Measurements from ENCODE around the gene PNPLA2.
A peak's percentile ranks its signal among the peaks of the same experiment; 100 is the strongest.

Gene PNPLA2

DNA sequence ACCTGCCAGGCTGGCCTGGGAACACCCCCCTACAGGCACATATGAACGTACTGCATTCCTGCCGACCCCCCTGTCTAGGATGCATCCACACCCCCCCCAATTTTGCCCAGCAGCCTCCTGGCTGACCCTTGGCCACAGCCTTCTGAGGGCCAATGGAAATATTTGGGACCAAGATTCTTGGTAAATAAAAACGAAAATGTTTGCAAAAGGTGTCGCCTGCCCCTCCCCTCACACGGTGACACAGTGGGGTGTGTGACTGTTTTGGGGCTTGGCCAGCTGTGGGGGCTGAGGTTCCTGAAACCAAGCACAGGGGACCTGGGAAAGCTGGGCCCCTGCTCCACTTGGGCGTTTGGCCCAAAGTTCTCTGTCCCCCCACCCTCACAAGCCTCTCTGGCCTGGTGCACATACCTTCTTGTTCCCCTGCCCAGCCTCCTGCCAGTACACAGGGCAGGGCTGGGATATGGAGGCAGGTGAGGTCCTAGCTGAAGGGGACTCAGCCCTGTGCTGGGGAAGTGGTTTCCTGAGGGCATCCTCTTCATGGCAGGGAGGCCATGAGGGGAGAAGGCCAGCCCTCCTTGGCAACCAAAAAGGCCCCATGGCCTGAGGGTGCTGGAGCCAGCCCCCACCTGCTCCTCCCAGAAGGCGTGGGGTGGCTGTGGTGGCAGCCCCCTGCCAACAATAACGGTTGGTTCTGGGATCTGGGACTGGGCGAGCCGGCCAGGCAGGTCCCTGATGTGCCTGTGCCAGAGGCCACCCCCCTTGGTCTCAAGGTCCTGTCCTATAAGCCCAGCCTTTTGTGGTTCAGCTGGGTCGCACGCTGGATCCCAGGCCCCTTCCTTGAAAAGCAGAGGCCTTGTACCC lies 6.9 kb downstream of the PNPLA2 start:
- in situ Hi-C loops (cut with HindIII; ENCODE audit: low pct_ligation_motif_present, low pct_unique_long_range_greater_than_20kb, low sequenced_read_pairs), result no loop called here
- DNase-seq, result no peak

DNA sequence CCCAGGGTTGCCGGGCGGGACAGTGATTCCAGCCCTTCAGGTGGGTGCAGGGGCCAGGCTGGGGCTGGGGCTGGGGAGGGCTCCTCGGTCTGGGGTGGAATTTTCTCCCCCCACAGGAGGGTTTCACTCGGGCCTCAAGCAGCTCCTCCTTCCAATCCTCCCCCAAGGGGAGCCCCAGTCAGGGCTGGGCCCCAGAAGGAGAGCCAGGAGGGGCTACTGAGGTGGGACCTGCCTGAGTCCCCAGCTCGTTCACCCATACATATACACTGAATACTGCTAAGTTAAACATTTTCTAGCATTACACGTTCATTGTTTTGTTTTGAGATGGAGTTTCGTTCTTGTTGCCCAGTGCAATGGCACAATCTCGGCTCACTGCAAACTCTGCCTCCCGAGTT lies 7.5 kb downstream of the PNPLA2 start:
- DNase-seq, result no peak
- in situ Hi-C loops (cut with HindIII; ENCODE audit: low pct_ligation_motif_present, low pct_unique_long_range_greater_than_20kb, low sequenced_read_pairs), result no loop called here

DNA sequence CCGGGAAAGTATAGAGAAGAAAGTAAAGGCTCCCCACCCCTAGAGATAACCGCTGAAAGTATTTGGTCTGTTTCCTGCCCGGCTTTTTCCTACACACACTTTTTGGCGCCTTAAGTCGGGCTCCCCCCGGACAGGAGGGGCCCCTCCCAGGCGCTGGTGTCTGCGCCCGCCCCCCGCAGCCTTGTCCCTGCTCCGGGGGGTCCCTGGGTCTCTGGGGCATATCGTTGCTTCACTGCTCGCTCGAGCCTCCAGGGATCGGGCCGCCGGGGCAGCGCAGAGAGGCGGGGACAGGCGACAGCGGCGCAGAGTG lies 8.1 kb downstream of the PNPLA2 start:
- in situ Hi-C loops (cut with HindIII; ENCODE audit: low pct_ligation_motif_present, low pct_unique_long_range_greater_than_20kb, low sequenced_read_pairs), result no loop called here
- no peak for DNase-seq

DNA sequence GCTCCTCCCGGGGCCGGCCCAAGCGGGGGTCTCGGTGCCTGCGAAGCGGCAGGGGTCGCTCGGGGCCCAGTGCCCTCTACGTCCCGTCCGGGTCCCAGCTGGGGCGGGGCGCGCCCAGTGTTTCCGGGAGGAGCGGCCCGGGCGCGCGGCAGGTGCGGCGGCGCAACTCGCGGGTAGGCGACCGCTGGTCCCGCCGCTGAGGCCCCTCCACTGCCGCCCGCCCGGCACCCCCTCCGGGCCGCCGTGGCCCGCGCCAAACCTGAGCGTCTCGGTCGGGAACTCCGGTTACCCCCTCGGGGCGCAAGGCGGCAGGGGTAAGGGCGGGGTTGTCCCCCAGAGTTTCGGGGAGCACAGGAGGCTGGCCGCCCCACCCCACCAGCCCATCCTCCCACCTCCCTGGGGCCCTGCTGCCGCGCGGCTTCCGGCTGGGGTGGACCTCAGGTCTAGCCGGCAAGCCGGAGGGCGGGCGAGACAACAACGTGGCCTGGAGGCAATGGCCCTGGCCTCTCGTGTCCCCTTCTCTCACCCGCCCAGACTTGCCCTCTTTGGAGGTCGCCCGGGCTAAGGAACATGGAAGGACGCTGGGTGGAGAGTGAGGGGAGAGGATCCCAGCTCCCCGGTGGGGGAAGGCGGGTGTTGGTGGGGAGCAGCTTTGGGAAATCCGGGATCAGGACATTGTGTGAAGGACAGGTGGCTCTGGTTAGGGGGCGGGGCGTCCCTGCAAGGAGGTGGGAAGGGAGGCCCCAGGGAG lies 8.6 kb downstream of the PNPLA2 start:
- in situ Hi-C loops (cut with HindIII; ENCODE audit: low pct_ligation_motif_present, low pct_unique_long_range_greater_than_20kb, low sequenced_read_pairs), result no loop called here
- no peak for DNase-seq

DNA sequence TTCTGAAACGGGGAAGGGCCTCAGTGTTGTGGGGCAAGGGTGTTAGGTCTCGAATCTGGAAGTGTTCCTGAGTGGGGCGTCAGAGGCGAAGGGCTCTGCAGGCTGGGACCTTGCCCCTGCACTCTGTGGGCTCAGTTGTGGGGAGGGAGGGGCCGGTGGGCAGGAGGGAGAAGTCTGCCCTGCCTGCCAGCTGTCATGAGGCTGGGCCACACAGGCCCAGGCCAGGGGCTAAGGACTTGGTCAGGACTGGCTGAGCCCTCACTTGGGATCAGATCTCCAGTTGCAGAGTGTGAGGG lies 9.1 kb downstream of the PNPLA2 start, which contains the start of gene CRACR2B:
Gene CRACR2B, plus strand, starts transcription at position 23 of the 296 bp plus-strand sequence. CDS start 689 bp downstream, outside the sequence.
- DNase-seq, result no peak
- in situ Hi-C loops (cut with HindIII; ENCODE audit: low pct_ligation_motif_present, low pct_unique_long_range_greater_than_20kb, low sequenced_read_pairs), result no loop called here

DNA sequence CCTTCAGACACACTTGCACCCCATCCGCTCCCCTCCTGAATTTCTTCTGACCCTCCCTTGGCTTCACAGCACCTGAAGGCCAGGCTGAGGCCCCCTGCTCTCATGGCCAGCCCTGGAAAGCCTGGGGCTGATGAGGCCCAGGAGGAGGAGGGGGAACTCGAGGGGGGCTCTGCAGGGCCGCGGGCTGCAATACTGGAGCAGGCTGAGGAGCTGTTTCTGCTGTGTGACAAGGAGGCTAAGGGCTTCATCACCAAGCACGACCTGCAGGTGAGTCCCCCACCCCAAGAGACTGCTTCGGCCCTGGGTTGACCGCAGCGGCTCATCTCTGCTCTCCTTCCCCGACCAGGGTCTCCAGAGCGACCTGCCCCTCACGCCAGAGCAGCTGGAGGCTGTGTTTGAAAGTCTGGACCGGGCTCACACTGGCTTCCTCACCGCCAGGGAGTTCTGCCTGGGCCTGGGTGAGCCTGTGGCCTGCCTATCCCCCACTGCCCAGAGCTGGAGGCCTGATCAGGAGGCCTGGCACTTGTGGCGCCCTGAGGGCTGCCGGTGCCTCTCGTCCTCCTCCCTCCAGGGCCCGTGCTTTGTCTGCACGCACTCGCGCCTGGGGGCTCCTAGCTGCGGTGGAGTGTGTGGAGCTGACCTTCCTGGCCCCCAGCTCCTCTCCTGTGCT lies 9.9 kb downstream of the PNPLA2 start:
- DNase-seq, result no peak
- in situ Hi-C loops (cut with HindIII; ENCODE audit: low pct_ligation_motif_present, low pct_unique_long_range_greater_than_20kb, low sequenced_read_pairs), result no loop called here

DNA sequence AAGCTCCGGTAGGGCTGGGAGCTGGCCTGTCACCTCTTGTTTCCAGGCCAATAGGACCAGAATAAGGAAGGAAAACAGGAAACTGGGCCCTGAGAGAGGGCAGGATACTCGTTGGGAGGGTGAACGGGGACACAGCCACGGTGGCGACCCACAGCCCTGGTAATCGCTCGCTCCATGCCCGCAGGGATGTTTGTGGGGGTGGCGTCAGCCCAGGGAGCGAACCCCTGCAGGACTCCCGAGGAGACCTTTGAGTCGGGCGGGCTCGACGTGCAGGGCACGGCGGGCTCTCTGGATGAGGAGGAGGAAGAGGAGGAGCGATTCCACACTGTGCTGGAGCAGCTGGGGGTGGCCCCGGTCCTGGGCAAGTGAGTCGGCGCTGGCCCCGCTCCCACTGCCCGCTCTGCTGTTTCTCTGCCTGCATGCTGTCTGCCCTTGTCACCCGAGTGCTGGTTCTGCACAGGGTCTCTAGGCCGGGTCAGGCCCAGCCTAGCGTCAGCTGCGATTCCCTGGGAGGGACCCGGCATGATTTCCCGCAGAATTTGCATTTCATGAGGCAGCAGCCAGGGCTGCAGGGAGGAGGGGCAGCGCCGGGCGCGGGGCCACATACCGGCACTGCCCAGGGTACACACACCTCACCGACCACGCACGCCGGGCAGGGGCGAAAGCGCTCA lies 10.6 kb downstream of the PNPLA2 start:
- DNase-seq, result no peak
- in situ Hi-C loops (cut with HindIII; ENCODE audit: low pct_ligation_motif_present, low pct_unique_long_range_greater_than_20kb, low sequenced_read_pairs), result no loop called here

DNA sequence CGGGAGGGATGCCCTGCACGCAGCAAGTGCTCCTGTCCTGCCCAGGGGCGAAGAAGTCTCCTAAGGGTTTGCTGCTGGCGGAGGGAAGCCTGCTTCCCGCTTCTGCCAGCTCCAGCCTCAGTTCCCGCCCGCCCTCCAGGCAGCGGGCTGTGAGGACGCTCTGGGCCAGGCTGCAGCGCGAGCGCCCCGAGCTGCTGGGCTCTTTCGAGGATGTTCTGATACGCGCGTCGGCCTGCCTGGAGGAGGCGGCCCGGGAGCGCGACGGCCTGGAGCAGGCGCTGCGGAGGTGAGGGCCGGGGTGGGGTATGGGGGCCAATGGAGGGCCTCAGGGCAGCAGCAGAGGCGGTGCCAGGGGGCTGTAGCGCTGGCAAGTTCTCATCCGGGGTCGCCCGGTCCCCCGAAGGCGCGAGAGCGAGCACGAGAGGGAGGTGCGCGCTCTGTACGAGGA lies 11.2 kb downstream of the PNPLA2 start:
- in situ Hi-C loops (cut with HindIII; ENCODE audit: low pct_ligation_motif_present, low pct_unique_long_range_greater_than_20kb, low sequenced_read_pairs), result no loop called here
- DNase-seq, result no peak

DNA sequence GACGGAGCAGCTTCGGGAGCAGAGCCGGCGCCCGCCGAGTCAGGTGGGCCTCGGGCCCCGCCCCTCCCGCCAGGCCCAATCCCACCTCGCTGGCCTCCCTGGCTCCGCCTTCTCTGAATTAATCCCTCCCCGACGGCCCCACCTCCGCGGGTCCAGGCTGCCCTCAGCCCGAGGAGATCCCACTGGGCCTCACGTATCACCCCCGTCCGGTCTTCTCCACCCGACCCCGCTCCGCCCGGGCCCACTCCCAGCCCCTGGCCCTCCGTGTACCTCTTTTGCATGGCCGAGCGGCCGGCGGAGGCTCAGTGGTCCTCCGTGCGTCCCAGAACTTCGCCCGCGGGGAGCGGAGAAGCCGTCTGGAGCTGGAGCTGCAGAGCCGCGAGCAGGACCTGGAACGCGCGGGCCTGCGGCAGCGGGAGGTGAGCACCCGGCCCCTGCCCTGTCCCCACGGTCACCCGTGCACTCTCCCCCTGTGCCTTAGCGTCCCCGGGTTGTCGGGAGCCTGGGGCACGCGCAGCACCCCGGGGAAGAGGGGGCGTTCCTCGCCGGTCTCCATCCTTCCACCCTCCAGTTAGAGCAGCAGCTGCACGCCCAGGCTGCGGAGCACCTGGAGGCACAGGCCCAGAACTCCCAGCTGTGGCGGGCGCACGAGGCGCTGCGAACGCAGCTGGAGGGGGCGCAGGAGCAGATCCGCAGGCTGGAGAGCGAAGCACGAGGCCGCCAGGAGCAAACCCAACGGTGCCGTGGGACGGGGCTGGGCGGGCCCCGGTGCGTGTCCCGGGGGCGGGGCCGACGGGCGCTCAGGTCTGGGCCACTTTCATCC lies 11.8 kb downstream of the PNPLA2 start:
- in situ Hi-C loops (cut with HindIII; ENCODE audit: low pct_ligation_motif_present, low pct_unique_long_range_greater_than_20kb, low sequenced_read_pairs), result no loop called here
- peak; percentile 84 for DNase-seq

DNA sequence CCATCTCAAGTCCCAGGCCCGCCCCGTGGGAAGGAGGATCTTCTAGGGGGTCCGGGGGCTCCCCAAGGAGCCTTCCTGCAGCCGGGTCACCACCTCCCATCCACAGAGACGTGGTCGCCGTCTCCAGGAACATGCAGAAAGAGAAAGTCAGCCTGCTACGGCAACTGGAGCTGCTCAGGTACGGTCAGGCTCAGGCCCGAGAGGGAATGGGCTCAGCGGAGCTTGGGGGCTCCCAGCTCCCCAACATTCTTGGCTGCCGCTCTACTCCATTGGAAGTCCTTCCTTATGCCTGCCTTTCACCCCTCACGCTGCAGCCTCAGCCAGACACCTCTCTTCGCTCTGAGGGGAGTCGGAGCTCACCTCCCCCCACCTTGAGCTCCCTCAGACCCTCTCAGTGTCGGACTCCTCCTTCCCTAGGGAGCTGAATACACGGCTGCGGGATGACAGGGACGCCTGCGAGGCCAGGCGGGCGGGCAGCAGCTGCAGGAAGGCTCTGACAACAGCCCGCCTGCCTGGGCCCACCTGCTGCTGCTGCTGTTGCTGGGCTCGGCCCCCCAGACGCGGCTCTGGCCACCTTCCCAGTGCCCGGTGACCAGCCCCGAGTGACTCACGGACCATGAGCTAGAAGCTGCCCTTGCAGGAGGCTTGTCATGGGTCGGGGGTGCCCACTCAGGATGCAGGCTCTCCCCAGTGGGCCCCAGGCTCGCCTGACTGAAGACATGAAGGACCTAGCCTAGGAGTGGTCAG lies 12.6 kb downstream of the PNPLA2 start:
- DNase-seq, result peak; percentile 64
- in situ Hi-C loops (cut with HindIII; ENCODE audit: low pct_ligation_motif_present, low pct_unique_long_range_greater_than_20kb, low sequenced_read_pairs), result no loop called here

DNA sequence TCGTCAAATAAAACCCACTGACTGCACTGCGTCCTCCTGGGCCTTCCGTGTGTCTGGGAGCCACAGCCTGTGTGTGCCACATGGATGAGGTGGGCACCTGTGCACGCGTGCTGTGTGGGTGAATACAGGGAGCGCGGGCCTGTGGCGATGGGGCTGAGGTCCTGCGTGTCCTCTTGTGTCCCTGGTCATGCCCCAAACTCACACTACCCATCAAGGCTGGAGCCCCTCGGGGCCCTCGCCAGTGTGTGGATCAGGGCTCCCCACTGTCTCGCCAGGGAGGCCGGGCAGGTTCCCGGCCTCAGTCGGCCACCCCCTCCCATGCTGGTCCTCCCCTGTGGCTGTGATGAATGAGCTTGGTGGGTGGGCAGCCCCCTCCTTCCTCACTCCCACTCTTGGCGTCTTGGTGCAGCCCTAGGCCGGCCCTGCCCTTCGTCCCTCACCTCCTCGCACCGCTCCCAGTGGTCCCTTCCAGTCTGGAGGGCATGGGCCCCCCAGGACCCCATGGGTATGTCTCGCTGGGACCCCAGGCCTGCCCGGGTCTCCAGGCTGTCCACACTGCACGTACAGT lies 13.3 kb downstream of the PNPLA2 start:
- in situ Hi-C loops (cut with HindIII; ENCODE audit: low pct_ligation_motif_present, low pct_unique_long_range_greater_than_20kb, low sequenced_read_pairs), result no loop called here
- DNase-seq, result no peak

DNA sequence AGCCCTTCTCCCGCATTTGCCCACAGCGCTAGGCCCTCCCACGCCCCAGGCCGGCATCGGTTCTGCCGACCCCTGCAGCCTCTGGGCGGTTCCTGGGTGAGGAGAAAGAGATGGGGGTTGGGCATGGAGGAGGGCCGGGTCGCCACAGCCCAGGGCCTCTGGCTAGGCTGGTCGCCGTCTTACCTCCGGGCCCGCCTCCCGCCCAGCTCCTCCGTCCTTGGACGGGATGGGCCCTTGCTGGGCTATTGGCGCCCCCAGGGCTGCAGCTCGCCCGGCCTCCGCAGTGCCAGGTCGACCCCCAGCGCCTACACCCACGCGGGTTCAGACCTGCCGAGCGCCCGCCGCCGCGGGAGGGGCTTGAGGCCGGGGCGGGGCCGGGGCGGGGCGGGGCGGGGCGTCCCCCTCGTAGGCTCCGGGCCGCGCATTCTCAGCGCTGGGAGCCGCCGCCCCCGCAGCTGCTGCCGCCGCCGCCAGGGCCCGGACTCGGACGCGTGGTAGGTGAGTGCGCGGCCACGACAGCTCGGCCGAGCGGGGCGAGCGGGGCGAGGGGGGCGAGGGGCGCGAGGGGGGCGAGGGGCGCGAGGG lies 13.9 kb downstream of the PNPLA2 start, which contains the start of gene CD151:
Gene CD151, plus strand, starts transcription at position 424 of the 585 bp plus-strand sequence. CDS start 3,118 bp downstream, outside the sequence.
- in situ Hi-C loops (cut with HindIII; ENCODE audit: low pct_ligation_motif_present, low pct_unique_long_range_greater_than_20kb, low sequenced_read_pairs), result no loop called here
- DNase-seq, result peak; percentile 65

DNA sequence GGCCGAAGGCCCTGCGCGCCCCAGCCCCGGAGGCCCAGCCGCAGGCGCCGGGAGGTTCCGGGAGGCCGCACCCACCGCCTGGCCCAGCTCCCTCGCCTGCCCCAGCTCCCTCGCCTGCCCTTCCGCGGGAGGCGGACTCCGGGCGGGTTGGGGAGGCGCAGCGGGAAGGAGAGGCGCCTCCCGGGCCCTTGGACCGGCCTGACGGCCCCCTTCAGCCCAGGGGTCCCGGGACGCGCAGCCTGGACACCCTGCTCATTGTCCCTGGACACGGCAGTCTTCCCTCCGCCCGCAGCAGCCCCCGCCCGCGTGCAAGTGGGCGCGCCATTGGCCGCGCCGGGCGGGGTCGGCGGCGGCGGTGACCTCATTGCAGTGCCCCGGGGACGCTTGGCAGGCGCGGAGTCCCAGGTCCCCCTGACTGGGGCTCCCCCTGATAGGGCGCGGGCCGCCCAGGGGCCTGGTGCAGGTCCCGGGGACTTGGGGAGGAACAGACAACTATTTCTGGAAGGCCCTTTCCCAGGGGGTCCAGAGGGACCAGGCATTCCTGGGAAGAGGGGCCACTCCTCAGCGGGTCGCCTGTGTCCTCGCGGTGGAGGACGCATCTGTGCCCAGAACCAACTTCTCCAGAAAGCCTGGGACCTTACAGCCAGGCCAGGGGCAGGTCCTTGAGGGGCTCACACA lies 14.5 kb downstream of the PNPLA2 start:
- no peak for DNase-seq
- in situ Hi-C loops (cut with HindIII; ENCODE audit: low pct_ligation_motif_present, low pct_unique_long_range_greater_than_20kb, low sequenced_read_pairs), result no loop called here

DNA sequence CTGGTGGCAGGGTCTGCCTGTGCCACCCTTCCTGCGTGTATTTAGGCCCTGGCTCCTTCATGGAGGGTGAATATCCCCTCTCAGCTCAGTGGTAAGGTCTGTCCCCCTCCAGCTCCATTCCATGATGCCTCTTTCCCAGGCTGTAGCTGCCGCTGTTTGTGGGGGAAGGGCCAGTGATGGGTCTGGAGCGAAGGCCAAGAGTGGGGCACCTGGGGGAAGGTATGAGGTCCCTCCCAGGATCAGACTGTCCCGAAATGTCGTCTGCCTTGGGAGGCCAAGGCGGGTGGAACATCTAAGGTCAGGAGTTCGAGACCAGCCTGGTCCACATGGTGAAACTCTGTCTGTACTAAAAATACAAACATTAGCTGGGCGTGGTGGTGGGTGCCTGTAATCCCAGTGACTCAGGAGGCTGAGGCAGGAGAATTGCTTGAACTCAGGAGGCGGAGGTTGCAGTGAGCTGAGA lies 15.2 kb downstream of the PNPLA2 start:
- in situ Hi-C loops (cut with HindIII; ENCODE audit: low pct_ligation_motif_present, low pct_unique_long_range_greater_than_20kb, low sequenced_read_pairs), result no loop called here
- no peak for DNase-seq

DNA sequence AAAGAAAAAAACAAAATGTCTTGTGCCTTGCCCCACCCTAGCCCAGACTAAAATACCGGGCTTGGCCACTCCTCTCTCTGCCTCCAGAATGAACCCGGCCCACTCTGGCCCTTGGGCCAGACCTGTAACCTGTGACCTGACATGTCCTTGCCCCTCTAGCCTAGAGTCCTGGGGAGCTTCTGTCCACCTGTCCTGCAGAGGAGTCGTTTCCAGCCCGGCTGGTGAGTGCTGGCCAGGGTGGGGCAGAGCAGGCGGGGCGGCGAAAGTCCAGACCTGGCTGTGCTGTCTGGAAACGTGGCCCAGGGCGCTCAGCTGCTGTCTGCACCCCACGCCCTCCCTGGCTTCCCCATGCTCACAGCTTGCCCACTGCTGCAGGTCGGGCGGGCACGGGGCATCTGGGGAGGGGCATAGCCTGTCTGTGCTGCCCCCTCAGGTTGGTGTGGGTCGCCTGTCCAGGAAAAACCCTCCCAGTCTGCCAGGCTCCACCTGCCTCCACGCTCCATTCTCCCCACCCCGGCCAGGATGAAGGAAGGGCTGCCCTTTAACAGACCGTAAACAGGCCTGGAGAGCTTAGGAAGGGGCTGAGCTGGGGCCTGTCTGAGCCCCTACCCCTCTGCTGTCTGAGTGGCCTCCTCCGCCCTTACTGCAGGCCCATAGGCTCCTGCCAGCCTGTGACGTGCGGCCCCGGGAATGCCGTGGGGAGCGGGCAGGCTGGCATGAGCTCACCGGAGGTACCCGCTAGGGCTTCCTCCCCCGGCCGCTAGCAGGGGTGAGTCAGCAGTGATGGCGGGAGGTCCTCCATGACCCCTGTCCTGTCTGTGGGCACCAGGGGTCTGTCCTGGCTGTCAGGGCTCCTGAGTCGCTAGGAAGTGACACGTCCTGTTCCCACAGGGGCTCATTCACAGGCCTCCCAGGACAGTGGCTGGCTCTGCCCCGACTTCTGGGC lies 15.9 kb downstream of the PNPLA2 start:
- peak; percentile 93 for DNase-seq
- in situ Hi-C loops (cut with HindIII; ENCODE audit: low pct_ligation_motif_present, low pct_unique_long_range_greater_than_20kb, low sequenced_read_pairs), result no loop called here

Data from ACHN (cell line).